Lower lobe of right lung (tissue), 2 donors: Measurements from ENCODE around the gene CEP126. TPM values are rescaled to one million over a fixed set of nuclear protein-coding genes. Genes with fewer than 3 reads are reported as not detected.
A peak's percentile ranks its signal among the peaks of the same experiment; 100 is the strongest.

Experiments used
- ATAC-seq, 2 donors: fragments of 200-7000 bp; cut with Tn5 transposase; one replicate each; pipeline ENCODE4 v1.9.1; 2020 to 2022; ENCODE audit warnings: mild to moderate bottlenecking in 2 of 2, moderate library complexity in 2 of 2
- DNase-seq: peaks from one replicate; pipeline ENCODE4 v3.0.0-alpha.2; 2020
- H3K27ac ChIP-seq: fragments of 200-600 bp; one replicate; pipeline ENCODE4 v1.8.0; 2022
- H3K27me3 ChIP-seq: fragments of 200-600 bp; one replicate; pipeline ENCODE4 v1.8.0; 2022; ENCODE audit warnings: low read depth
- H3K36me3 ChIP-seq: fragments of 200-600 bp; one replicate; pipeline ENCODE4 v1.8.0; 2022; ENCODE audit warnings: mild to moderate bottlenecking
- H3K4me1 ChIP-seq: fragments of 200-600 bp; one replicate; pipeline ENCODE4 v1.8.0; 2022
- H3K4me3 ChIP-seq: fragments of 200-600 bp; one replicate; pipeline ENCODE4 v1.8.0; 2022; ENCODE audit warnings: mild to moderate bottlenecking
- H3K9me3 ChIP-seq: fragments of 200-600 bp; one replicate; pipeline ENCODE4 v1.8.0; 2022
- intact Hi-C: fragments of 100-400 bp; cut with DNase I; formaldehyde crosslinking; loops from one replicate; pipeline ENCODE4 v1.11.0; 2022
- total RNA-seq: library from RNA; stranded (reverse); fragmentation: NEBNext Ultra II Directional; extraction: Animal tissue kit (Norgen Biotek cat#: 25700); gene quantifications from one replicate; pipeline ENCODE4 v1.2.1, GENCODE V29; 2021
- TF ChIP-seq, protein P1 (sequence below): fragments of 200-600 bp; IDR thresholded peaks from one replicate; pipeline ENCODE4 v1.8.0; 2022; ENCODE audit warnings: antibody characterized with exemption, mild to moderate bottlenecking
- donor health status: DM: no; HTN: yes; CAD: no; lungs with severe emphysema.

Gene CEP126
- total RNA-seq, 1 donor from 2014 or later = 6.4 TPM

DNA sequence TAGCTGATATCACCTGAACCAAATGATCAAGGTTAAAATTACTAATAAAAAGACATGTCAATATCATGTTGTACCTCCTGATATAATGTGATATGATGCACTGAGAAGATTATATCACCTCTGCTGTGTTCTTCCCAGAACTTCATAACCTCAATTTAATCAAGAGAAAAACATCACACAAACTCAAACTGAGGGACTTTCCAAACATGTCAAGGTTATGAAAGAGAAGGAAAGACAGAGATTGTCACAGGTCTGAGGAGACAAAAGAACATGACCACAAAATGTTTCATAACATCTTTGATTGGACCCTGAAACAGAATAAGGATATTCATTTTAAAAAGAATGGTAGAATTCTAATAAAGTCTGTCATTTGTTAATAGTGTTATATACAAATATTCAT is 89.4 kb downstream of the CEP126 start:
- Histone ChIP-seq H3K9me3 (no peaks in the 10 kb centered on the region), H3K27ac (no peak overlapping the region), H3K27me3 (no peaks in the 10 kb centered on the region), H3K4me1 (no peaks in the 10 kb centered on the region), H3K4me3 (no peak overlapping the region), H3K36me3 (no peaks in the 10 kb centered on the region)
- ATAC-seq (no peak), DNase-seq (no peak)
- TF ChIP-seq, protein P1, sequence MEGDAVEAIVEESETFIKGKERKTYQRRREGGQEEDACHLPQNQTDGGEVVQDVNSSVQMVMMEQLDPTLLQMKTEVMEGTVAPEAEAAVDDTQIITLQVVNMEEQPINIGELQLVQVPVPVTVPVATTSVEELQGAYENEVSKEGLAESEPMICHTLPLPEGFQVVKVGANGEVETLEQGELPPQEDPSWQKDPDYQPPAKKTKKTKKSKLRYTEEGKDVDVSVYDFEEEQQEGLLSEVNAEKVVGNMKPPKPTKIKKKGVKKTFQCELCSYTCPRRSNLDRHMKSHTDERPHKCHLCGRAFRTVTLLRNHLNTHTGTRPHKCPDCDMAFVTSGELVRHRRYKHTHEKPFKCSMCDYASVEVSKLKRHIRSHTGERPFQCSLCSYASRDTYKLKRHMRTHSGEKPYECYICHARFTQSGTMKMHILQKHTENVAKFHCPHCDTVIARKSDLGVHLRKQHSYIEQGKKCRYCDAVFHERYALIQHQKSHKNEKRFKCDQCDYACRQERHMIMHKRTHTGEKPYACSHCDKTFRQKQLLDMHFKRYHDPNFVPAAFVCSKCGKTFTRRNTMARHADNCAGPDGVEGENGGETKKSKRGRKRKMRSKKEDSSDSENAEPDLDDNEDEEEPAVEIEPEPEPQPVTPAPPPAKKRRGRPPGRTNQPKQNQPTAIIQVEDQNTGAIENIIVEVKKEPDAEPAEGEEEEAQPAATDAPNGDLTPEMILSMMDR = no peak
- intact Hi-C loops = no loop called here

DNA sequence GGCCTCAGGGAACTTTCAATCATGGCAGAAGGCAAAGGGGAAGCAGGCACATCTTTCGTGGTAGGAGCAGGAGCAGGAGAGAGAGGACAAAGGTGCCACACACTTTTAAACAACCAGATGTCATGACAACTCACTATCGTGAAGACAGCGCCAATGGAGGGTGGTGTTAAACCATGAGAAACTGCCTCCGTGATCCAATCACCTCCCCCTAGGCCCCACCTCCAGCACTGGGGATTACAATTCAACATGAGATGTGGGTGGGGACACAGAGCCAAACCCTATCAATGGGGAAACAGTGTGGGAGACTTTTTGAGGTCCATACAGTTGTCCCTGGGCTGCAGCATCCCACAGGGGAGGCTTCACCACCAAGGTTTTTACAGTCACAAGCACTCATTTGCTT is 90.5 kb downstream of the CEP126 start:
- Histone ChIP-seq H3K4me1 (no peaks in the 10 kb centered on the region), H3K27me3 (no peaks in the 10 kb centered on the region), H3K4me3 (no peak overlapping the region), H3K27ac (no peak overlapping the region), H3K36me3 (no peaks in the 10 kb centered on the region), H3K9me3 (no peaks in the 10 kb centered on the region)
- ATAC-seq (no peak), DNase-seq (no peak)
- intact Hi-C loops = loop anchor here (5.0 kb wide), 1 partner anchor 138 kb away; no protein-coding TSS in a partner anchor
- TF ChIP-seq, protein P1 = no peak

DNA sequence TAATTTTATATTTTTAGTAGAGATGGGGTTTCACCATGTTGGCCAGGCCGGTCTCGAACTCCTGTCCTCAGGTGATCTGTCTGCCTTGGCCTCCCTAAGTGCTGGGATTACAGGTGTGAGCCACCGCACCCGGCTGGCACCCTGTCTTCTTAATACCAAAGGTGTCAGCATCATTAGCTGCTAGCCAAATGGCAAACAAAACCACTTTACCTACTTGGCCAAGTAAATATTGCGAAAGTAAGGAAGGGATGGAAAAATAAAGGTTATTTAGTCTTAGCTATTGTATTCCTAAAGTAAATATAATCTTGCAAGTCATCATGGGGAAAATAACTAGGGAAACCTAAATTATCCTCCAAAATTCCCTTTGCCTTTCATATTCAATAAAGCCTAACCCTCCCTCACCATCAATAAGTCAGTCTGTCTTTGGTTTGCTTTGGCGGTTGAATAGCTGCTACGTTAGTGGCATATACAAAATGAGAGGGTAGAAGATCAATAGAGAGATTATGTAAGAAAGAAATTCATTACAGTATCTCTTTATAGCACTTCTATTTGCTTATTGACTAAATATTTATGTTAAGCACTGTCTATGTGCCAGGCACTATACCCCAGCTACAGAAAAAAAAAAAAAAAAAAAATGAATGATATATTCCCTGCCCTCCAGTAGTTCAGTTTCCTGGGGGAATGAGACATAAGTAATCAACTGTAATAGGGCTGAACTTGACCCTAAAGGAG is 92.2 kb downstream of the CEP126 start:
- Histone ChIP-seq H3K9me3 (no peaks in the 10 kb centered on the region), H3K27me3 (no peaks in the 10 kb centered on the region), H3K36me3 (no peaks in the 10 kb centered on the region), H3K4me1 (peaks cover 12% of the 10 kb centered on the region), H3K27ac (peak overlapping the region; percentile 67), H3K4me3 (no peak overlapping the region)
- DNase-seq (no peak), ATAC-seq (peak in 1 of 2 donors; percentile 17)
- TF ChIP-seq, protein P1 = no peak
- intact Hi-C loops = loop anchor here (5.0 kb wide), 1 partner anchor 140 kb away; no protein-coding TSS in a partner anchor

DNA sequence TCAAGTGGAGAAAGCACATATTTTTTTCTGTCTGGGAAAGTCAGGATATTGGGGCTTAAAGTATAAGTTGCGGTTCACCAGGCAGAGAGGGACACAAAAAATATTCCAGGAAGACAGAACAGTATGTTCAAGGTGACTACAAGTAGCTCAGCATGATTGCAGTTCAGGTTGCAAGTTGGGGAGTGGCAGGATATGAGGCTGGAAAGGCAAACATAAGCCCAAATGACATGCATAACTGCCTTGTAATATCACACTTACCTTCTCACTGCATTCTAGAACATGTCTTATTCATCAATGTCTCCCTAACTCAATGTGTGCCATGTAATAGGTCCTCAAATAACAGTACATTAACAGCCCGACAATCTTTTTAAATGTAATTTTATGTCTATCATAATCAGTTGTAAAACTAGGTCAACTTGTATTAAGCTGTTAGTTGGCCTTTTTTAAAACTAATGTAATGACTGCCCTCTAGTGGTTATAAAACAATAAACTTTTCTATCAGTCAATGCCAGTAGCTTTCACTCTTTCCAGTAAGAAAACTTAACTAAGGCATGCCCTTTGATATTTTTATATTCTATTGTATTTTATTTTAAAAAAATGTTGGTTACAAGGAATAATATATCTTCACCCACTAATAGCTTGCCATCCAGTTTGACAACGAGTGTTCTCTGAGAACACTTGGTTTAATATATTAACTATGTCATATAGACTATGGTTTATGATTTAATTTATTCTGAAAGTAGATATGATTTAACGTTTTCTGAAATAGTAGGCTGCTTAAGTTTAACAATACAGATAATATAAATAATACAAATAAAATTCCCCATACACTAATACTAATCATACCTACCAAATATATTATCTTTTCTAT is 93.0 kb downstream of the CEP126 start:
- Histone ChIP-seq H3K9me3 (no peaks in the 10 kb centered on the region), H3K4me1 (peaks cover 12% of the 10 kb centered on the region), H3K27ac (peak overlapping the region; percentile 67), H3K4me3 (no peak overlapping the region), H3K36me3 (no peaks in the 10 kb centered on the region), H3K27me3 (no peaks in the 10 kb centered on the region)
- DNase-seq (no peak), ATAC-seq (peak; percentile 88)
- TF ChIP-seq, protein P1 = peak; percentile 56
- intact Hi-C loops = loop anchor here (5.0 kb wide), 1 partner anchor 141 kb away; no protein-coding TSS in a partner anchor

DNA sequence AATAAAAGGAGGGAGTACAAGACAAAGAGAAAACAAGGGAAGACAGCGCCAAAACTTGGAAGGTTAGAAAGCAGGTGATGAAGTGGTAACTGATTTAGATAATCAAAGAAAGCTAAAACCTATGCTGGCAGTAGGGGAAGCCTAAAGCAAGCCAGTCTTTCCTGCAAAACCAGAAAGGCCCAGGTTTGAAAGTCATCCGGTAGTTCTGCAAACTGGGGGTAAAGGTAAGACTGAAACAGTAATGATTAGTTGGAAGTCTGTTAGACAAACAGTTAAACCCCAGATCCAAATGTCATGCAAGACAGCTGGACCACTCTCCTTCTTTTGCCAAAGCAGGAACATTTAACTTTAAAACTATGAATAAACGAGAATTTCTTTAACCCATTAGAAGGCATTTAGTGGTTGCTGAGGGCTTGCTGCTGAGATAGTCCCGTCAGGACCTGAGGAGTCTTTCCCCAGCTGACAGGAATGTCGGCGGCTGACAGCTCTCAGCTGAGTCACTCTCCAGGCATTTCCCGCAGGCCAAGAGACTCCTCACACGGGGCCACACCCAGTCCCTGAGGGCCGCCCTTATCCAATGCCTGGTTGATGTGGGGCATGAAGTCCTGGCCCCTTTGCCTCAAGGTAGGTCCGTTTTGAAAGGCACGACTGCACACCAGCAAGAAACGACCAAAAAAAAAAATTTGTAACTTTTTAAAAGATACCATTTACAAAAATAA is 96.1 kb downstream of the CEP126 start:
- Histone ChIP-seq H3K36me3 (no peaks in the 10 kb centered on the region), H3K9me3 (no peaks in the 10 kb centered on the region), H3K27ac (no peak overlapping the region), H3K4me3 (no peak overlapping the region), H3K27me3 (no peaks in the 10 kb centered on the region), H3K4me1 (peaks cover 12% of the 10 kb centered on the region)
- TF ChIP-seq, protein P1 = no peak
- peak; percentile 83 for DNase-seq
- intact Hi-C loops = no loop called here
- peak; percentile 89 to 91 for ATAC-seq
